ENCODE measurements around the gene ARVCF. TPM values are rescaled to one million over a fixed set of nuclear protein-coding genes. Genes with fewer than 3 reads are reported as not detected.

ARVCF gene
- total and polyA plus RNA-seq, 2 of the 8 experiments (the other 6 are each of a cell fraction or from before 2014, with no cell fraction given) = 31.0 to 43.2 TPM

DNA sequence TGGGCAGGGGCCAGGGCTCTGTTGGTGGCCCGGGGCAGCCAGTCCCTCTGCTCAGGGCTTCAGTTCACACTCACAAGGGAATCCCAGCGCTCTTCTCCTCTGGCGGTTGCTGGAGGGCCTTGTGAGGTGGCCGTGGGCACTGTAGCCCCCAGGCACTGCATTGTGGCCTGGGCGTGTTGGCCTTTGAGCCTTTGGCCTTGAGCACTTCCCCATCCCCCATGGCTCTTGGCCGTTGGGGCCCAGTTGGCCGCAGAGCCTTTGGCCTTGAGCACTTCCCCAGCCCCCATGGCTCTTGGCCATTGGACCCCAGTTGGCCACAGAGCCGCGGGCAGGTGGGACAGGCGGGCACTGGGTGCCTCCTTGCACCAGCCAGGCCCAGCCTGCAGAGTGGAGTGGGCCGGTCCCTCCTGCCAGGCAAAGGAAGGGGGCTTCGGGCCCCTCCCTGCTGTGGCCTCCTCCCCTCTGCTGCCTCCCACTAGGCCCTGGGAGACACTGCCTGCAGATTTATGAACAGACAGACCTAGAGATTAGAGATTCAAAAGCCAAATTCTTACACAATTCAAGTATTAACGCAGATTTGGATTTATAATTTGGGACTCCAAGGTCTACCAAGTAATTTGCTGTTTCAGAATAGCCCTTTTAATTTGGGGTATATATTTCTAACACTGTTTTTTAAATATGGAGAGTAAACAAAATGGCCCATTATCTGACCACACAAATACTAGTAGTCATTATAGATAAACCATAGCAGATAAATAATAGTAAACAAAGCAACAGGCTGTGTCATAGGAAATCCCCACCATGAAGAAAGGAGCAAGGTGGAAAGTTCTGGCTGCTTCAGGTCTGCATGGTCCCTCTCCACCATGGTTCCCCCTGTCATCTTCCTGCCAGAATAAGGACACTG, 56.8 kb downstream of the ARVCF start (continued):
- TF ChIP-seq, protein P1, sequence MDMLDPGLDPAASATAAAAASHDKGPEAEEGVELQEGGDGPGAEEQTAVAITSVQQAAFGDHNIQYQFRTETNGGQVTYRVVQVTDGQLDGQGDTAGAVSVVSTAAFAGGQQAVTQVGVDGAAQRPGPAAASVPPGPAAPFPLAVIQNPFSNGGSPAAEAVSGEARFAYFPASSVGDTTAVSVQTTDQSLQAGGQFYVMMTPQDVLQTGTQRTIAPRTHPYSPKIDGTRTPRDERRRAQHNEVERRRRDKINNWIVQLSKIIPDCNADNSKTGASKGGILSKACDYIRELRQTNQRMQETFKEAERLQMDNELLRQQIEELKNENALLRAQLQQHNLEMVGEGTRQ (IDR thresholded peaks at IDR 0.05; ENCODE audit: low read length) = no peak
- peak; percentile 94; the same call in 1 of the 2 replicates for TF ChIP-seq RBBP5 (IDR thresholded peaks at IDR 0.05; ENCODE audit: borderline replicate concordance, low read depth, low read length)
- peak; percentile 56 for TF ChIP-seq KDM4A (IDR thresholded peaks at IDR 0.05; ENCODE audit: low read depth, low read length, severe bottlenecking)
- TF ChIP-seq, protein P2, sequence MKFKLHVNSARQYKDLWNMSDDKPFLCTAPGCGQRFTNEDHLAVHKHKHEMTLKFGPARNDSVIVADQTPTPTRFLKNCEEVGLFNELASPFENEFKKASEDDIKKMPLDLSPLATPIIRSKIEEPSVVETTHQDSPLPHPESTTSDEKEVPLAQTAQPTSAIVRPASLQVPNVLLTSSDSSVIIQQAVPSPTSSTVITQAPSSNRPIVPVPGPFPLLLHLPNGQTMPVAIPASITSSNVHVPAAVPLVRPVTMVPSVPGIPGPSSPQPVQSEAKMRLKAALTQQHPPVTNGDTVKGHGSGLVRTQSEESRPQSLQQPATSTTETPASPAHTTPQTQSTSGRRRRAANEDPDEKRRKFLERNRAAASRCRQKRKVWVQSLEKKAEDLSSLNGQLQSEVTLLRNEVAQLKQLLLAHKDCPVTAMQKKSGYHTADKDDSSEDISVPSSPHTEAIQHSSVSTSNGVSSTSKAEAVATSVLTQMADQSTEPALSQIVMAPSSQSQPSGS (IDR thresholded peaks at IDR 0.05; ENCODE audit: low read length) = no peak
- TF ChIP-seq, protein P3, sequence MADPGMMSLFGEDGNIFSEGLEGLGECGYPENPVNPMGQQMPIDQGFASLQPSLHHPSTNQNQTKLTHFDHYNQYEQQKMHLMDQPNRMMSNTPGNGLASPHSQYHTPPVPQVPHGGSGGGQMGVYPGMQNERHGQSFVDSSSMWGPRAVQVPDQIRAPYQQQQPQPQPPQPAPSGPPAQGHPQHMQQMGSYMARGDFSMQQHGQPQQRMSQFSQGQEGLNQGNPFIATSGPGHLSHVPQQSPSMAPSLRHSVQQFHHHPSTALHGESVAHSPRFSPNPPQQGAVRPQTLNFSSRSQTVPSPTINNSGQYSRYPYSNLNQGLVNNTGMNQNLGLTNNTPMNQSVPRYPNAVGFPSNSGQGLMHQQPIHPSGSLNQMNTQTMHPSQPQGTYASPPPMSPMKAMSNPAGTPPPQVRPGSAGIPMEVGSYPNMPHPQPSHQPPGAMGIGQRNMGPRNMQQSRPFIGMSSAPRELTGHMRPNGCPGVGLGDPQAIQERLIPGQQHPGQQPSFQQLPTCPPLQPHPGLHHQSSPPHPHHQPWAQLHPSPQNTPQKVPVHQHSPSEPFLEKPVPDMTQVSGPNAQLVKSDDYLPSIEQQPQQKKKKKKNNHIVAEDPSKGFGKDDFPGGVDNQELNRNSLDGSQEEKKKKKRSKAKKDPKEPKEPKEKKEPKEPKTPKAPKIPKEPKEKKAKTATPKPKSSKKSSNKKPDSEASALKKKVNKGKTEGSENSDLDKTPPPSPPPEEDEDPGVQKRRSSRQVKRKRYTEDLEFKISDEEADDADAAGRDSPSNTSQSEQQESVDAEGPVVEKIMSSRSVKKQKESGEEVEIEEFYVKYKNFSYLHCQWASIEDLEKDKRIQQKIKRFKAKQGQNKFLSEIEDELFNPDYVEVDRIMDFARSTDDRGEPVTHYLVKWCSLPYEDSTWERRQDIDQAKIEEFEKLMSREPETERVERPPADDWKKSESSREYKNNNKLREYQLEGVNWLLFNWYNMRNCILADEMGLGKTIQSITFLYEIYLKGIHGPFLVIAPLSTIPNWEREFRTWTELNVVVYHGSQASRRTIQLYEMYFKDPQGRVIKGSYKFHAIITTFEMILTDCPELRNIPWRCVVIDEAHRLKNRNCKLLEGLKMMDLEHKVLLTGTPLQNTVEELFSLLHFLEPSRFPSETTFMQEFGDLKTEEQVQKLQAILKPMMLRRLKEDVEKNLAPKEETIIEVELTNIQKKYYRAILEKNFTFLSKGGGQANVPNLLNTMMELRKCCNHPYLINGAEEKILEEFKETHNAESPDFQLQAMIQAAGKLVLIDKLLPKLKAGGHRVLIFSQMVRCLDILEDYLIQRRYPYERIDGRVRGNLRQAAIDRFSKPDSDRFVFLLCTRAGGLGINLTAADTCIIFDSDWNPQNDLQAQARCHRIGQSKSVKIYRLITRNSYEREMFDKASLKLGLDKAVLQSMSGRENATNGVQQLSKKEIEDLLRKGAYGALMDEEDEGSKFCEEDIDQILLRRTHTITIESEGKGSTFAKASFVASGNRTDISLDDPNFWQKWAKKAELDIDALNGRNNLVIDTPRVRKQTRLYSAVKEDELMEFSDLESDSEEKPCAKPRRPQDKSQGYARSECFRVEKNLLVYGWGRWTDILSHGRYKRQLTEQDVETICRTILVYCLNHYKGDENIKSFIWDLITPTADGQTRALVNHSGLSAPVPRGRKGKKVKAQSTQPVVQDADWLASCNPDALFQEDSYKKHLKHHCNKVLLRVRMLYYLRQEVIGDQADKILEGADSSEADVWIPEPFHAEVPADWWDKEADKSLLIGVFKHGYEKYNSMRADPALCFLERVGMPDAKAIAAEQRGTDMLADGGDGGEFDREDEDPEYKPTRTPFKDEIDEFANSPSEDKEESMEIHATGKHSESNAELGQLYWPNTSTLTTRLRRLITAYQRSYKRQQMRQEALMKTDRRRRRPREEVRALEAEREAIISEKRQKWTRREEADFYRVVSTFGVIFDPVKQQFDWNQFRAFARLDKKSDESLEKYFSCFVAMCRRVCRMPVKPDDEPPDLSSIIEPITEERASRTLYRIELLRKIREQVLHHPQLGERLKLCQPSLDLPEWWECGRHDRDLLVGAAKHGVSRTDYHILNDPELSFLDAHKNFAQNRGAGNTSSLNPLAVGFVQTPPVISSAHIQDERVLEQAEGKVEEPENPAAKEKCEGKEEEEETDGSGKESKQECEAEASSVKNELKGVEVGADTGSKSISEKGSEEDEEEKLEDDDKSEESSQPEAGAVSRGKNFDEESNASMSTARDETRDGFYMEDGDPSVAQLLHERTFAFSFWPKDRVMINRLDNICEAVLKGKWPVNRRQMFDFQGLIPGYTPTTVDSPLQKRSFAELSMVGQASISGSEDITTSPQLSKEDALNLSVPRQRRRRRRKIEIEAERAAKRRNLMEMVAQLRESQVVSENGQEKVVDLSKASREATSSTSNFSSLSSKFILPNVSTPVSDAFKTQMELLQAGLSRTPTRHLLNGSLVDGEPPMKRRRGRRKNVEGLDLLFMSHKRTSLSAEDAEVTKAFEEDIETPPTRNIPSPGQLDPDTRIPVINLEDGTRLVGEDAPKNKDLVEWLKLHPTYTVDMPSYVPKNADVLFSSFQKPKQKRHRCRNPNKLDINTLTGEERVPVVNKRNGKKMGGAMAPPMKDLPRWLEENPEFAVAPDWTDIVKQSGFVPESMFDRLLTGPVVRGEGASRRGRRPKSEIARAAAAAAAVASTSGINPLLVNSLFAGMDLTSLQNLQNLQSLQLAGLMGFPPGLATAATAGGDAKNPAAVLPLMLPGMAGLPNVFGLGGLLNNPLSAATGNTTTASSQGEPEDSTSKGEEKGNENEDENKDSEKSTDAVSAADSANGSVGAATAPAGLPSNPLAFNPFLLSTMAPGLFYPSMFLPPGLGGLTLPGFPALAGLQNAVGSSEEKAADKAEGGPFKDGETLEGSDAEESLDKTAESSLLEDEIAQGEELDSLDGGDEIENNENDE (IDR thresholded peaks at IDR 0.05; ENCODE audit: insufficient replicate concordance, low read length) = no peak
- no peak for TF ChIP-seq CBX8 (IDR thresholded peaks at IDR 0.05; ENCODE audit: borderline replicate concordance, low read depth, low read length)
